Glutamatergic neuron (in vitro differentiated cells): ENCODE measurements around the gene ITPR1. TPM values are rescaled to one million over a fixed set of nuclear protein-coding genes. Genes with fewer than 3 reads are reported as not detected.

Experiments used
- DNase-seq: peaks from one replicate; pipeline ENCODE4 v3.0.0; 2022
- H3K27ac Mint-ChIP-seq: one replicate; pipeline ENCODE4 v1.8.0; 2020; ENCODE audit warnings: mild to moderate bottlenecking, mixed read lengths, inconsistent platforms; ENCODE audit not compliant: unreplicated experiment
- H3K27me3 Mint-ChIP-seq: one replicate; pipeline ENCODE4 v1.8.0; 2020; ENCODE audit warnings: mild to moderate bottlenecking, moderate library complexity, mixed read lengths, inconsistent platforms; ENCODE audit not compliant: unreplicated experiment
- H3K36me3 Mint-ChIP-seq: one replicate; pipeline ENCODE4 v1.8.0; 2020; ENCODE audit warnings: mild to moderate bottlenecking, mixed read lengths, inconsistent platforms; ENCODE audit not compliant: unreplicated experiment
- H3K4me1 Mint-ChIP-seq: one replicate; pipeline ENCODE4 v1.8.0; 2020; ENCODE audit warnings: mild to moderate bottlenecking, low read depth, mixed read lengths, inconsistent platforms; ENCODE audit not compliant: unreplicated experiment
- H3K4me3 Mint-ChIP-seq: one replicate; pipeline ENCODE4 v1.8.0; 2020; ENCODE audit warnings: mild to moderate bottlenecking, mixed read lengths, inconsistent platforms; ENCODE audit not compliant: unreplicated experiment
- H3K9me3 Mint-ChIP-seq: one replicate; pipeline ENCODE4 v1.8.0; 2020; ENCODE audit warnings: mild to moderate bottlenecking, moderate library complexity, mixed read lengths, inconsistent platforms; ENCODE audit not compliant: unreplicated experiment
- total RNA-seq: library from RNA; stranded (reverse); fragmentation: NEBNext Ultra II Directional; extraction: Animal tissue kit (Norgen Biotek cat#: 25700); gene quantifications from one replicate; pipeline ENCODE4 v1.2.1, GENCODE V29; 2021; ENCODE audit not compliant: unreplicated experiment
- TF ChIP-seq, protein P1 (sequence below): fragments of 200-600 bp; sonication (generic); IDR thresholded peaks from one replicate; pipeline ENCODE4 v1.5.0; 2021; ENCODE audit not compliant: partially characterized antibody, unreplicated experiment

ITPR1 gene
- total RNA-seq, 1 donor from 2014 or later: 6.9 TPM

DNA sequence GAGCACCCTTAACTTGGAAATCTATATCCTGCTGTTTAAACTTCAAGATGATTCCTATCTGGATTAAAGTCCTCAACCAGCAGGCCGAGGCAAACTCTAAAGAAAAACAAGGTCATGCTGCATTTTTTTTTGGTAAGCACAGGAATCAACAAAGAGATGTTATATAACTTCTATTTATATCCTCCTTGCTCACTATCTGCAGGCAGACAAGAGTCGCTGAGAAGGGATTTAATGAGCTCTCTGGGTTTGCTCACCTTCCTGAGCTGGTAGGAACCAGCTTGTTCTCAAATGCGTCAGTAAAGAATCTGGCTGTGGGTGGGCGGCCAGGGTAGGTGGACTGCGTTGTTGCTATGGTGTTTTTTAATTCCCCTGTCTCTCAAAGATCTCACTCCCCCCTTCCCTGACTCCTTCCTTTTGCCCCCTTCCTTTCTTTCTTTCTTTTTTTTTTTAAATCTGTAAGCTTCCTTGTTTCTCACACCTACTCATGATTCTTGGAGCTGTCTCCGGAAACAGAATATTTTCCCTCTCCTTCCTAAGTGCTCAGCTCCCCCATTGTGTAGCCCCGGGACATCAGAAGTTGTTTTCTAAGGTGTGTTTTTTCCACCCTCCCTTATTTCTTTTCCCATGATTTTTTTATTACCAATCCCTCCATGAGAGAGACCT lies 257.3 kb downstream of the ITPR1 start:
- Mint-ChIP-seq H3K4me3 (no peak overlapping the region), H3K27me3 (no peaks in the 10 kb centered on the region), H3K36me3 (peaks cover 5% of the 10 kb centered on the region), H3K4me1 (peaks cover 4% of the 10 kb centered on the region), H3K9me3 (no peaks in the 10 kb centered on the region), H3K27ac (no peak overlapping the region)
- no peak for DNase-seq
- TF ChIP-seq, protein P1, sequence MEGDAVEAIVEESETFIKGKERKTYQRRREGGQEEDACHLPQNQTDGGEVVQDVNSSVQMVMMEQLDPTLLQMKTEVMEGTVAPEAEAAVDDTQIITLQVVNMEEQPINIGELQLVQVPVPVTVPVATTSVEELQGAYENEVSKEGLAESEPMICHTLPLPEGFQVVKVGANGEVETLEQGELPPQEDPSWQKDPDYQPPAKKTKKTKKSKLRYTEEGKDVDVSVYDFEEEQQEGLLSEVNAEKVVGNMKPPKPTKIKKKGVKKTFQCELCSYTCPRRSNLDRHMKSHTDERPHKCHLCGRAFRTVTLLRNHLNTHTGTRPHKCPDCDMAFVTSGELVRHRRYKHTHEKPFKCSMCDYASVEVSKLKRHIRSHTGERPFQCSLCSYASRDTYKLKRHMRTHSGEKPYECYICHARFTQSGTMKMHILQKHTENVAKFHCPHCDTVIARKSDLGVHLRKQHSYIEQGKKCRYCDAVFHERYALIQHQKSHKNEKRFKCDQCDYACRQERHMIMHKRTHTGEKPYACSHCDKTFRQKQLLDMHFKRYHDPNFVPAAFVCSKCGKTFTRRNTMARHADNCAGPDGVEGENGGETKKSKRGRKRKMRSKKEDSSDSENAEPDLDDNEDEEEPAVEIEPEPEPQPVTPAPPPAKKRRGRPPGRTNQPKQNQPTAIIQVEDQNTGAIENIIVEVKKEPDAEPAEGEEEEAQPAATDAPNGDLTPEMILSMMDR: no peak

DNA sequence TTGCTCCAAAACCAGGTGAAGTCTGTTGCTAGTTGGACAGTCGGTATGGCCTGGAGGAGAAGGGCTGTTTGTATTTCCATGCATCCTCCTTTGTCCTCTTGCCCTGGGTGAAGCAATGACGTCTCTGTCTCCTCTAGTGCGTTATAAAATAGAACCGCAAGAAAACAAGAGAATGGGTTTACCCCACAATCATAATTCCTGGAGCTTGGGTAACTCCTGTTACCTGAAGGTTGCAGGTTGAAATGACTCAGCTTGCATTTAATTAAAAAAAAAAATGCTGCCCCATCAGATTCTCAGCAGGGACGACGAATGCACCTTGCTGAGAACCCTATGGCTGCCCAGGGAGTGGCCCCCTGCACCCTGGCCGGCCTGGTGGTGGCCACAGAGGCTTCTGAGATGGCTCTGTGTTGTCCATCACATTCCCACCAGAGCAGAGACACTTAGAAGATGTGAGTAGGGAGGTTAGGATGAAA lies 257.9 kb downstream of the ITPR1 start:
- no peak overlapping the region for H3K4me3 Mint-ChIP-seq
- H3K9me3 Mint-ChIP-seq: no peaks in the 10 kb centered on the region
- H3K36me3 Mint-ChIP-seq: peaks cover 5% of the 10 kb centered on the region
- no peak for DNase-seq
- TF ChIP-seq, protein P1: no peak
- H3K27me3 Mint-ChIP-seq: no peaks in the 10 kb centered on the region
- peaks cover 4% of the 10 kb centered on the region for H3K4me1 Mint-ChIP-seq
- H3K27ac Mint-ChIP-seq: no peak overlapping the region

DNA sequence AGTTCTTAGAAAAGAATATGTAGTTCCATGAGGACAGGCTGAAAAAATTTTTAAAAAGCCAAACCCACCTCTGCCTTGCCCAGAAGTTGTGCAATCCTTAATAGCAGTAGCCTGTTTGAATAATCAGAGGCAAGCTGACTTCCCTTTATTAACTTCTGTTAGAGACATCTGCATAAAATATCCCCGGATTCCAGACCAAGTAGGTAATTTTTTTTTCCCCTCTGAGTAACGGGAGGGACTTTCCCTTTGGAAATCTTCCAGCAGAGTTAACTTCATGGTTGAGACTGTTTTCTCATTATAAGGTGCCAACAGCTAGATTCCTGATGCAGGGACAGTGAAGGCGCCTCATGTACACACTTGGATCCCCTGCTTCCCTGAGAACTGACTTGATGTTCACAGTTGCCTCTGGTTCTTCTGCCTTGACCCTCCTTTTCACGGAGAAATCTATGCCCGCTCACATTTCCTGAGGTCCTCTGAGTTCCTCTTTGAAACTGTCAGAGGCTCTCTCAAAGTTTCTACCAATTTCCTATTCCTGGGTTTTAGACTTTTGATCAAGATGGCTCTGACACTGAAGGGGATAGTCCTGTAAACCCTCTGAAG lies 258.5 kb downstream of the ITPR1 start:
- Mint-ChIP-seq H3K9me3 (no peaks in the 10 kb centered on the region), H3K4me1 (peaks cover 4% of the 10 kb centered on the region), H3K4me3 (no peak overlapping the region), H3K27me3 (no peaks in the 10 kb centered on the region), H3K36me3 (peaks cover 5% of the 10 kb centered on the region), H3K27ac (no peak overlapping the region)
- TF ChIP-seq, protein P1: no peak
- DNase-seq: no peak

- no peak for DNase-seq
- no peak overlapping the region for H3K4me3 Mint-ChIP-seq
- no peaks in the 10 kb centered on the region for H3K27me3 Mint-ChIP-seq
- TF ChIP-seq, protein P1: no peak
- no peaks in the 10 kb centered on the region for H3K9me3 Mint-ChIP-seq
- H3K27ac Mint-ChIP-seq: no peak overlapping the region
- peaks cover 5% of the 10 kb centered on the region for H3K36me3 Mint-ChIP-seq
- H3K4me1 Mint-ChIP-seq: peaks cover 4% of the 10 kb centered on the region
Observed at GRCh38 chr3:4752201-4753072, 259.3 kb downstream of the ITPR1 start.
